IPS DF 19.7 (cell line): ENCODE results near the gene DSC3.

Experiments
- DNase-seq: peaks from one replicate; pipeline ENCODE4 v3.0.0-alpha.2; 2013; ENCODE audit warnings: low read depth, low spot score

Gene DSC3

GRCh38 chr18:31042406-31043181 lies at the start of gene DSC3:
TSS of gene DSC3 (minus strand) at chr18:31042742. CDS start at chr18:31042660, 82 bp downstream.
- DNase-seq: no peak

GRCh38 chr18:31091350-31091749 lies 48.8 kb upstream of the DSC3 start:
- DNase-seq: no peak

- DNase-seq: no peak
Measured at GRCh38 chr18:31088532-31088931, 46.0 kb upstream of the DSC3 start.

GRCh38 chr18:31079973-31080372 lies 37.4 kb upstream of the DSC3 start:
- DNase-seq: no peak

- no peak for DNase-seq
Measured at GRCh38 chr18:31077878-31078277, 35.3 kb upstream of the DSC3 start.

GRCh38 chr18:31072175-31072574 lies 29.6 kb upstream of the DSC3 start:
- no peak for DNase-seq

GRCh38 chr18:31070206-31070605 lies 27.7 kb upstream of the DSC3 start:
- DNase-seq: no peak

GRCh38 chr18:31066266-31066665 lies 23.7 kb upstream of the DSC3 start:
- no peak for DNase-seq

- no peak for DNase-seq
Measured at GRCh38 chr18:31065036-31065773, 22.7 kb upstream of the DSC3 start.

- no peak for DNase-seq
Measured at GRCh38 chr18:31064130-31064529, 21.6 kb upstream of the DSC3 start.

- DNase-seq: no peak
Measured at GRCh38 chr18:31061945-31062344, 19.4 kb upstream of the DSC3 start.

- no peak for DNase-seq
Measured at GRCh38 chr18:31058897-31059296, 16.4 kb upstream of the DSC3 start.

GRCh38 chr18:31057917-31058316 lies 15.4 kb upstream of the DSC3 start:
- no peak for DNase-seq

GRCh38 chr18:31057051-31057450 lies 14.5 kb upstream of the DSC3 start:
- no peak for DNase-seq

GRCh38 chr18:31056296-31056695 lies 13.8 kb upstream of the DSC3 start:
- no peak for DNase-seq

GRCh38 chr18:31050635-31051034 lies 8.1 kb upstream of the DSC3 start:
- DNase-seq: no peak

GRCh38 chr18:31049189-31049588 lies 6.6 kb upstream of the DSC3 start:
- DNase-seq: no peak

GRCh38 chr18:31048216-31048615 lies 5.7 kb upstream of the DSC3 start:
- no peak for DNase-seq

- no peak for DNase-seq
Measured at GRCh38 chr18:31046916-31047315, 4.4 kb upstream of the DSC3 start.

- no peak for DNase-seq
Measured at GRCh38 chr18:31045599-31045998, 3.1 kb upstream of the DSC3 start.

- no peak for DNase-seq
Measured at GRCh38 chr18:31044926-31045325, 2.4 kb upstream of the DSC3 start.

- no peak for DNase-seq
Measured at GRCh38 chr18:31043709-31044108, 1.2 kb upstream of the DSC3 start.

GRCh38 chr18:31042084-31042405 lies 497 bp downstream of the DSC3 start:
- DNase-seq: no peak
